HG03196 (cell line): Measurements from ENCODE around the gene NKX2-8.
"Not testable (repeated sequence)": the region's sequence is repeated elsewhere in the genome, so short reads cannot be mapped to it uniquely, and the experiment has no call there.

Experiments
- ATAC-seq: cut with Tn5 transposase; IDR thresholded peaks from one replicate; pipeline ENCODE4 v1.9.1; 2021; ENCODE audit not compliant: unreplicated experiment

NKX2-8 gene

DNA sequence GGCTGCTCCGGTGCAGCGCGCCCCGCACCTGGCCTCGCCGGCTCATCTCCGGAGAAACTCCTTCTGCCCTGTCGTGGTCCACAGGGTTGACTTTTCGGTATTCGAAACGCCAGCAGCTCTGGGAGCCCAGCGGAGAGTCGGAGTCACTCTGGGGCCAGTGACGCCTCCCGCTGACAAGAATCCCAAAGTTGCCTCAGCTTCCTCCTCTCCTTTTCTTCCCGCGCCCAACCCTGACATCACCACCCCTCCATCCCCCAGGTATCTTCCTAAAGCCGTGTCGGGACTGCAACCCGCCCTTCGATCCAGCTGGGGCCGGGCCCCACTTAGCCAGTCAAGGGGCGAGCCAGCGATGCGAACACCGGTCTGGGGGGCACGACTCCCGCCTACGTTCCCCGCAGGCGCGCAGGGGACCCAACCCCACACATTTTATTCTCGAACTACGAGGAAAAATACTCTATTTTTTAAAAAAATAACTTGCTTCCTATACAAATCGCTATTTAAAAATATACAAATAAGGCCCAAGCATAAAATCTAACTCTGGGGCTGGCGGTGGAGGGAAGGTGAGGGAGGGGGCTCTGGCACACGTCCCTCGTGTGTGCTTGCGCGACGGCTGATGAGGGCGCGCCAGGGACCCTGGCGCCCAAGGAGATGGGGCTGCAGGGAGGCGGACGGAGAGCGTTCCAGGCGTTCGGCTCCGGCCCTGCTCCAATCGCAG, 2.1 kb downstream of the NKX2-8 start:
- ATAC-seq, result no peak

DNA sequence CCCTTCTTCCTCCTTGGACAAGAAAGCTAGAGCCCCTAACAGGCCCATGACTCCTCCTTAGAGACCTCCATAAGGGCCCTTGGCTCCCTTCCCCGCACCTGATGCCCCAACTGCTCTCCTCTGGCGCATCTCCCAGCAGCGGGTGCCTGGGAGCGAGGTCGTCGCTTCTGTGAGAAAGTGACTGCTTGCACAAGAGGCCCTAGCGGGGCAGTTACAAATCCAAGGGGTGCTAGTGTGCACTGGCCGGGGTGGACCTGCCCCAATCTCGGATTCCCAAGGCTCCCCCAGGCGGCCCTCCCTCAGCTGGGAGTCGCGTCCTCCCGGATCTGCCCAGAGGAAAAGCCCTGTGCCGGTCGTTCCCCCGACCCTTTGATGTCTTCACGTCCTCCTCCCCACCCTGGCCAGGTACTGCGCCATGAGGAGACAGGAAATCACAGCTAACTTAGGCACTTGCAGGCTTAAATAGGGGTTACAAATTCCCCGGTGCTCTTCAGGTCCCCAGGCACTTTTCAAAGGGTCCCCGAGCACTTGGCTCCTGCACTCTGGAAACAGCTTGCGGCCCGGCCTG, 2.8 kb downstream of the NKX2-8 start:
- ATAC-seq, result no peak

DNA sequence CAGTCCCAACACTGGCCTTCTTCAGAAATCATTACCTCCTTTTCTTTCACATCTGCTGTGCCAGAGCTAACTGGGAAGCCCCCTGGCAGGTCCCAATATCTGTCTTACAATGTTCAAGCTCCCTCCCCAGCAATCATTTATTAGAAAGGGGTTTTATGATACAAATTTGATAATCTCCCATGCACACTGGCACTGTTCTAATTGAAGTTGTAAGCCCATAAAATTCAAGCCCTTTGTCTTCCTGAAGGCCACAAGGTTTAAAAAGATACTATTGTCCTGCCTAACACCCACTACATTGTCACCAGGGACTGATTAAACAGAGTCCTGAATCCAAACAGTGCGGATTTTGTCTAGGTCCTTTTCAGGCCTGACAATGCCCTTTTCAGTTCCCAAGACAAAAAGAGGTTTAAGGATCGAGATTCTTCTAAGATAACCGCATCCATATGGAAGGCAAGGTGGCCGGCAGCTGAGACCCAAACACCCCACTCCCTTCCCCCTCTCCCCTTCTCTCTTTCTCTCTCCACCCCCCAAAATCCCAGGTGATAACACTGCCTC, 3.3 kb downstream of the NKX2-8 start:
- ATAC-seq, result no peak

DNA sequence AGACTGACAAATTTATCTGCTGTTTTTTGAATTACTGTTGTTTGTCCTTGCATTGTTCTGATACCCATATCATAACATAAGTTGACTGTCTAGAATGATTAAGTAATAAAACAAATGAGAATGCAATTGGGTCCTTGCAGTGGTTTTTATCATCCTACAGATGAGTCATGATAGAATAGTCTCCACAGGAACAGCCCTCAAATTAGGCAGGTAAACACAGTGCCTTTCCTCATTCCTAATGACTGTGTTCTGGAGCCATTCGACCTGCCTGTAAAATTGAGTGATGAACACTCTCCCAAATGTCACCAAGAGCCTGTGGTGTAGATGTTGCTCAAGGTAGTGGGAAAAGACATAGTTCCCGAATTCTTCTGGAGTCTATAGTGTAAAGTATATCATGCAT, 12.3 kb downstream of the NKX2-8 start:
- ATAC-seq, result no peak

DNA sequence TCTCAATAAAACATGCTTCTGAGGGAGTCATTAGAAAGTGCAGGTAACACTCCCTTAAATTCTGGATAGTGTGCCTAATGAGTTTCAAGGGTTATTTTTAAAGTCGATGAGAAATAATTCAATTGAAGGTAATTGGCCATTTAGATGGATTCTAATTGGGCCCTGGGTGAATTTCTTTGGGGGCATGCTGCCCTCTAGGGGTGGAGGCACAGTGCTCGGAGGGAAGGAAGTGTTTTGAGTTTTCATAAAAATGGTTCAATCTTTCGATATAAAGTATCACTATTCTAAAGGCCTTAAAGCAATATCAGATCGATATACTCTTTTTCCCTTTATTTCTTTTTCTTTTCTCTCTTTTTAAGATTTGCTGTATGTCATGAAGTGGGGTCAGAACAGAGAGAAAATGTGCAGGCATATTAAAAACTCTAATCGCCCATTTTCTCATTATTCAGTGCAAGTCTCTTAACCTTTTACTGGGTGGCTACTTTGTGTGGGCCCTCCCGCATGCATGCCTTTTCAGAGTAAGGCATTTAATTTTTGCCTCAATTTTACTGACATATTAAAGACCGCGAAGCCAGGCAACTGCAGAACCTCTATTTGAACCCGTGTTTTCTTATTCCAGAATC, 25.5 kb downstream of the NKX2-8 start:
- ATAC-seq, result no peak

DNA sequence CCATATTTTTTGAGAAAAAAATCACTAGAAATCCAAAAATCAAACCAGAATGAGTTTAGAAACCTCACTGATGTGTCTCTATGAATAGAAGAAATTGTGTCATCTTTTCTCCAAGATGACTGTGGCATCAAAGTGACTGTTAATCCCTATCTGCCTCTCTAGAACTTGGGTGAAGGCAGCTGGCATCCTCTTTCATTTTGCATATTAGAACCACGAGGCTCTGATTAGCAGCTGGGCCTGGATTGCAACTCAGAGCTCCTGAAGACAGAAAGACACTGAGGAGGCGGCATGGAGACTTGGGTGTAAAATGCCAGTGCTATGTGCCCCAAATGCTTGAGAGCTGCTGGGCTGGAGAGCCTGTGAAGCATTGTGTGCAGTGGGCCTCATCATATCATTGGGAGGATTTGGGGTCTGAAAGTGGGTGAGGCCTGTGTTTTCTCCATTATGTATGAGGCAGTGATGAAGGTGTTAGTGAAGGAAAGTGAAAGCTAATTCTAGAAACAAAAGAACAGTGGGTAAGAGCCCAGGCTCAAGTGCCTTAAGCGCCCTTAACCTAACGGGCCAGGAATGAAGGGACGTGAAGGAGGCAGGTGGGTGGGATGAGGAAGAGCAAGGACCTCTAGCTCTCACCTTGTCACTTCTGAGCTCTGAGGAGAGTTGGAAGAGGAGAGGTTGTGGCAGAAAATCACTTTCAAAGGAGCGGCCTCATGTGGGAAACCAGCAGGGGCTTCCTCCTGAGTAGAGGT, 26.2 kb downstream of the NKX2-8 start:
- ATAC-seq, result no peak

DNA sequence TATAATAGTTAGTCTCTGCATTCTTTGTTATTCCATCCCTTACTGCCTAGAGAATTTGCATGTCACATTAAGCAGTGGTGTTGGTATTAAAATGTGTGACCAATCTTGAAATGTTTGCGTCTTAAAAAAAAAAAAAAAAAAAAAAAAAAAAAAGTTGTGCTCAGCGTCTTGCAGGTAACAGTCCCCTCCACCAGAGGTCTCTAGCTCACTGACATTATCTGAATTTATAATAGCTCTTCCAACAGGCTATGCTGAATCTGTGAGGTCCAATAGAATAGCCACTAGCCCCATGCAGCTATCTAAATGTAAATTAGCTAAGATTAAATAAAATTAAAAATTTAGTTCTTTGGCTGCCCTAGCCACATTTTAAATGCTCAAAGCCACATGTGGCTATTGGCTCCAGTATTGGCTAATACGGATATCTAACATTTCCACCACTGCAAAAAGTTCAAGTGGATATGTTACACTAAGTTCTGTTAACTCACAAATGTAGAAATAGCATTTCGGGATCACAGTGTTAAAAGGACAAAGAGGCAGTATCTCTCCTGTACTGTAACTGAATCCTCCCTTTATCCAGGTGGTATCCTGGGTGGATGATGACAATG, 28.7 kb downstream of the NKX2-8 start:
- peak; percentile 58 for ATAC-seq

GRCh38 chr14:36550899-36551298, 31.5 kb downstream of the NKX2-8 start:
- ATAC-seq, result no peak

GRCh38 chr14:36544280-36544679, 38.1 kb downstream of the NKX2-8 start:
- not testable (repeated sequence) for ATAC-seq

DNA sequence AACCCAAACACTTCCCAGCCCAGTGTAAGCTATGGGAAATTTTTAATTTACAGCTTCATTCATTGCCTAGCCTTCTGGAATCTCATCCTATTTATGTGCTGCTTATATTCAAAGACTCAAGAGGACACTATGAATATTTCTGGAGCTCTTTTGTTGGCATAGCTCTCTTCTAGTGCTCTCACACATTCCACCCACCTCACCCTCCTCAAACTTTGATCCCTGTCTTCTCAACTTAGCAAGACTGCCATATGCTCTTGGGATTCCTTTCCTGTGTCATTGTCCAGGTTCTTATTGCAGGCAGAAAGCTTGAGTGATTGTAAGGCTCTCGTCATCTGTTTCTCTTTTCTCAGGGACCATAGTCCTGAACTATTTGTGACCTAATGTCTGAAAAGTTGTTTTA, 44.4 kb downstream of the NKX2-8 start:
- ATAC-seq, result no peak
